ENCODE measurements around the gene SUCNR1.

DNA sequence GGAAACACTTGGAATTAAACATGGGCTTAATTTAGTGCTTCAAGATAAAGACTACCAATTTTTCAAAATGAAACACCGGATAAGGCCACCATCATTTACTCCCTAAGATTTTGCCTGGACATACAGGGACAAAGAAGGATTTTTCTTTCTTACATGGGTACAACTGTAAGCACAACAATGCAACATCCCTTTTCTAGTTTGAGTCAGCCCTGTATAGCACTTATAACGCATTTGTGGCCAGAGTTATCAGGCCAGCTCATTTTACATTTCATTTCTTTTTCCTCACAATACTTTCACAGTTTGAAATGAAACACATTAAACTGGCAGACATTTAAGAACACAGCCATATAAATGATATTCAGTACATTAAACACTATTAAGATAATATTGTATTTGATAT is 9.8 kb upstream of the SUCNR1 start:
- TF ChIP-seq CTCF (IDR thresholded peaks at IDR 0.05): no peak
- TF ChIP-seq POLR2A (IDR thresholded peaks at IDR 0.05): no peak
